GM21447 (cell line): ENCODE data around the gene PDE8A.

Experiments used
- ATAC-seq: cut with Tn5 transposase; IDR thresholded peaks from one replicate; pipeline ENCODE4 v1.9.1; 2021; ENCODE audit not compliant: unreplicated experiment

PDE8A gene

GRCh38 chr15:85116925-85117646, 135.4 kb downstream of the PDE8A start:
- no peak for ATAC-seq

DNA sequence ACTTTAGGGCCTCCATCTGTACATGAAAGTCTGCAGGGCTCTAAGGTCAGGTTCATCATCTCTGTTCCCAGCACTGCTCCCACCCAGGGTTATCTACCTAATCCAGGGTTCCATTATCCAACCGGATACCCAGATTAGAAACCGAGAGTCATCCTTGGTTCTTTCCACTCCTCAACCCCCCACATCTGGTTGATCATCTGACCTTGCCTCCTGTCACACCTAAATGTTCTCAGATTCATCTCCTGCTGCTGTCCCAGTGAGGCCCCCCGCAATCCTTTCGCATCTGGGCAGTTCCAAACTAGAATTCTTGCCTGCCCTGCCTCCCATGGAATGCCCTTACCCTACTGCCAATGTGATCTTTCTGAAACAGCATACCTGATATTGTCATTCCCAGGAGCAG, 136.5 kb downstream of the PDE8A start:
- ATAC-seq, result no peak

DNA sequence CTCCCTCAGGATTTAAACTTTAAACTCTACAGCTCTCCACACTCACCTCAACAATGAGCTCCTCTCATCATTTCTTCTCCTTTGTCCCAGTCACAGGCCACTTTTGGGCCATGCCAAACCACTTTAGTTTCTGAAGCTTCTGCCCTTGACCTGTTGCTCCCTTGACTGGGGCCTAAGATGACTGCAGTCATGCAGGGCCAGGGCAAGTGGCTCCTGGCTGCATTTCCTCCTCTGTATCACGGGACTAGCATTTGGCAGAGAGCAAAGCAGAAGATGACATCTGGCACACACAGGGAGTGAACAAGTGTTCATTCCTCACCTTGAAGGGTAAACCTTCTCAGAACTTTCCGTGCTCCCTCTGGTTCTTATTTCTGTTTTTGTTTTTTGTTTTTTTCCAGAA, 136.9 kb downstream of the PDE8A start:
- no peak for ATAC-seq

DNA sequence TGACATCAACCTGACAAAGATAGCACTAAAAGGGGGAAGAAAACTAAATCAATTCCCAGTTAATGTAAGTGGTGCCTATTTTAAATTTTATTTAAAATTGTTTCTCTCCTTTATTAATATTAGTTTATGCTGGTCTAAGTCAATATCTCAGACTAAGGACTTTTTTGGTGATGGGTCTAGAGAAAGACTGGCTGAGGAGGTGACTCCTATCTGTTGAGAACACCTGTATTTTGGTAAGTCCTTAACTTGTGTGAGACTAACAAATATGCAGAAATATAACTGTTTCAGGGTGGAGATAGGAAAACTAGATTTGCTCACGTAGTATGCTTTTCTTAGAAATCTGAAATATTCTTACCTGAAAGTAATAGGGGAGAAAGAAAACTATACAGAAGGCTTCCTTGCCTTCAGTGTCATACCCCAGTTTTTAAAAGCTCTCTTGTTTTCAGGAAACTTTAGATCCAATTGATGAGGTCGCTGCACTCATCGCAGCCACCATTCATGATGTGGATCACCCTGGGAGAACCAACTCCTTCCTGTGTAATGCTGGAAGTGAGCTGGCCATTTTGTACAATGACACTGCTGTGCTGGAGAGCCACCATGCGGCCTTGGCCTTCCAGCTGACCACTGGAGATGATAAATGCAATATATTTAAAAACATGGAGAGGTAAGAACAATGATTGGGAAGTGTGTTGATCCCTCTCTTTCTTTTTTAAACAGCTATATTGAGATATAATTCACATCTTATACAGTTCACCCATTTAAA, 138.9 kb downstream of the PDE8A start:
- ATAC-seq, result no peak

DNA sequence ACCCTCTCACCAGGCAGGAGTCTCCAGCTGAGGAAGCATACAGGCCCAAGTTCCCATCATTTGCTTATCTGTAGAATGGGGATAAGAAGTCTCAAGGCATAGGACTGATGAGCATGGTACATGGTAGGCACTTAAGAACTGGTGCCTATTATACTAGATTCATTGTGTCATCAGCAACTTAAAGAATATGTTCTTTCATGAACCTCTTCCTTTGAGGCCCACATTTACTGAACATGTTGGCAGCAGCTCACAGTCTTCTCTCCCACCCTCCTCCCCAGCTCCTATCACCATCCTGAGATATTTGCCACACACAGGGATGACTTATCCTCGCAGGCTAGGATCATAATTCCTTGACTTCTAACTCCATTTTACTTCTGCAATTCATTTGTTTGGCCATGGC, 142.5 kb downstream of the PDE8A start:
- ATAC-seq, result no peak

- no peak for ATAC-seq
Observed at GRCh38 chr15:85125056-85125661, 143.5 kb downstream of the PDE8A start.

- ATAC-seq, result no peak
Observed at GRCh38 chr15:85128621-85129020, 147.0 kb downstream of the PDE8A start.

DNA sequence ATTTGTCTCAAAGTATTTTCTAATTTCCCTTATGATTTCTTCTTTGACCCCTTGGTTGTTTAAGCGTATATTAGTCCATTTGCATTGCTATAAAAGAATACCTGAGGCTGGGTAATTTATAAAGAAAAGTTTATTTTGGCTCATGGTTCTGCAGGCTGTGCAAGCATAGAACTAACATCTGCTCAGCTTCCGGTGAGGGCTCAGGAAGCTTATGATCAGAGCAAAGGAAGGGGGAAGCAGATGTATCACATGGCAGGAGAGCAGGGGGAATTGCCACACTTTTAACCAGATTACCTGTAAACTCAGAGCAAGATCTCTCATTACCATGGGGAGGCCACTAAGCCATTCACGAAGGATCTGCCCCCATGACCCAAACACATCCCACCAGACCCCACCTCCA, 148.2 kb downstream of the PDE8A start:
- ATAC-seq, result no peak

GRCh38 chr15:85131915-85132314, 150.3 kb downstream of the PDE8A start:
- no peak for ATAC-seq

GRCh38 chr15:85133709-85134108, 152.1 kb downstream of the PDE8A start:
- no peak for ATAC-seq

DNA sequence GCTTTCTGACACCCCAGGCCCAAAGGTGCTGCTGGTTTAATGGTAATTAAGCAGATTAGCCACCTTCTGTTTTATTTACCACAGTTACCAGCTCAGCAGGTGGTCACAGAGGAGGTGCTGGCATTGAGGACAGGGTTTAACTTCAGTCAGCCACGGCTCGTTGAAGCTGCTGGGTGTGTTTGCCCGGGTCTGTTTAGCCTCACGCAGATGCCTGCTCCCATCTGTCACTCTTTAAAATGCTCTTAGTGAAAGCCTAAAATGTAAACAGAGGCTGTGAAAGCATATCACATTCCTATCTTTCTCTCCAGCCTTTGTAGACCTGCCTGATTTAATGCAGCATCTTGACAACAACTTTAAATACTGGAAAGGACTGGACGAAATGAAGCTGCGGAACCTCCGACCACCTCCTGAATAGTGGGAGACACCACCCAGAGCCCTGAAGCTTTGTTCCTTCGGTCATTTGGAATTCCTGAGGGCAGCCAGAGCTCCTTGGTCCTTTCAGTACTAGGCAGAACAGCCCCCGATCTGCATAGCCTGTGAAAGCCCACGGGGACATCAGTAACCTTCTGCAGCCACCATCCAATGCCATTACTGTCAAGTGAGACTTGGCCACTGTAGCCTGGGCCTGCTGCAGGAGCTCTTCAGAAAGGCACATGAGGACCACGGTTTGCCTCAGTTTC, 156.0 kb downstream of the PDE8A start:
- no peak for ATAC-seq

- no peak for ATAC-seq
Observed at GRCh38 chr15:85139391-85139790, 157.7 kb downstream of the PDE8A start.

DNA sequence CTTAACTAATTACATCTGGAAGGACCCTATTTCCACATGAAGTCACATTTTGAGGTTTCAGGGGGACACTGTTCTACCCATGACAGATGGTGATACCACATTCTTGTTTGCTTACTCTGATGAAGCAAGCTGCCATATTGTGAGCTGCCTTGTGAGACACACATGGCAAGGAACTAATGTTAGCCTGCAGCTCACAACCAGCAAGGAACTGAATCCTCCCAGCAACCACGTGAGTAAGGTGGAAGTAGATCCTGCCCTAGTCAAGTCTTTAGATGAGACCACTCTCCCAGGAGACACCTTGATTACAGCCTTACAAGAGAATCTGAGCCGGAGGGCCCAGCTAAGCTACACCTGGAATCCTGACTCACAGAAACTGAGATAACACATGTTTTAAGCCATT, 160.1 kb downstream of the PDE8A start:
- ATAC-seq, result no peak

GRCh38 chr15:85142312-85142711, 160.7 kb downstream of the PDE8A start:
- ATAC-seq, result no peak

GRCh38 chr15:85149465-85150129, 167.9 kb downstream of the PDE8A start:
- no peak for ATAC-seq

DNA sequence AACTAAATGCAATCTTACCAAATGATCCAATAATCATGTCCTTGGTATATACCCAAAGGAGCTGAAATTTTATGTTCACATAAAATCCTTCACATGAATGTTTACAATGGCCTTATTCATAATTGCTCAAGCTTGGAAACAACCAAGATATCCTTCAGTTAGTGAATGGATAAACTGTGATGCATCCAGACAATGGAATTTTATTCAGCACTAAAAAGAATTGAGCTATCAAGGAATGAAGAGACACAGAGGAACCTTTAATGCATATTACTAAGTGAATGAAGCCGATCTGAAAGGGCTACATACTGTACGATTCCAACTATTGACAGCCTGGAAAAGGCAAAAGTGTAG, 168.4 kb downstream of the PDE8A start:
- ATAC-seq, result no peak

DNA sequence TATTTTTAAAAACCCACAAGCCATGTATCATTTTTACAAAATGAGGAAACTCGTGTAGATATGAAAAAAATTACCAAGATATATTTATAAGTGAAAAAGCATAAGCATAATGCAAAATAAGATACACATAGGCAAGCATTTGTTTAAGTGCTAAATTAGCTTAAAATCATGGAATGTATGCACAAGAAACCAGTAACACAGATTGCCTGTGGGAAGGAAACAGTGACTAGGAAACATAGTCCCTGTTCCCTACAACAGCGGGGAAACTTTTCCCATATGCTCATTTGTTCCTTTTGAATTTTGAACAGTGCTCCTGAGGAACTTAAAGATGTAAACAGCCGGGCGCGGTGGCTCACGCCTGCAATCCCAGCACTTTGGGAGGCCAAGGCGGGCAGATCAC, 169.5 kb downstream of the PDE8A start:
- no peak for ATAC-seq

GRCh38 chr15:85151861-85152260, 170.2 kb downstream of the PDE8A start:
- no peak for ATAC-seq

DNA sequence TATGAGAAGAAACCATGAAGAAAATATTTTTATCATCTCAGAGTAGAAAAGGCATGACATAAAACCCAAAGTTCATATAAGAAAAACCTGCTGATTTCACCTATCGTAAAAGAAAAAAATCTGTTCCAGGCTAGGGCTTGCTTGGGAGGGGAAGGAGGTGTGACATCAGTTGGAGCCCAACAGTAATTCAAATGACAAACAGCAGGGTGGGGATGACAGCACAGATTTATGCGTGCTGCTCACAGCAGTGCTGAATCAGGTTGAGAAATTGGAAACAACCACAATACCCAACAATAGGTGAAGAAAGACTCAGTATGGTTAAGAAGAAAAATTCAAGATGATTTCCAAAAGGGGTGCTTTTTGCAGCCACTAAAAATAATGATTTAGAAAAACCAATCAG, 172.4 kb downstream of the PDE8A start:
- no peak for ATAC-seq

- no peak for ATAC-seq
Observed at GRCh38 chr15:85155360-85155759, 173.7 kb downstream of the PDE8A start.

DNA sequence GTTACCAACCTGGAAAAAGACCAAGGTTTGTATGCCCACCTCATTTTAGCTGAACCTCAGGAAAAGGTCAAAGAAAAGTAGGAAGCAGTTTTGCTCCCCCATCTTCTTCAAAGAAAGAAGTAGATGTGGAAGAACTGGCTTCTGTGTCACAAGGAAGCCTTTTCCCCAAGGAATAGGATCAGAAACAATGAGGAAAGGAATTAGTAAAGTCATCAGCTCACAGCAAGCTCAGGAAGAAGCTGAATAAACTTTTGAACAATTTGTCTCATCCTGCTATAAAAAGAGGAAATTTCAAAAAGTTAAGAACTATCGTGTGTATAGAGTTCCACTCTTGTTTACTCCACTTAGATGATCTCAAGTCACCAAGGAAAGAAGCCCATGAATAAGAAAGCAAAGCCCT, 174.2 kb downstream of the PDE8A start:
- no peak for ATAC-seq
